ENCODE results near the gene MACROD1. TPM values are rescaled to one million over a fixed set of nuclear protein-coding genes. Genes with fewer than 3 reads are reported as not detected.
"Not testable (repeated sequence)": the region's sequence is repeated elsewhere in the genome, so short reads cannot be mapped to it uniquely, and the experiment has no call there.

The MACROD1 gene
- total RNA-seq, 1 donor from 2014 or later, result 26.7 TPM

DNA sequence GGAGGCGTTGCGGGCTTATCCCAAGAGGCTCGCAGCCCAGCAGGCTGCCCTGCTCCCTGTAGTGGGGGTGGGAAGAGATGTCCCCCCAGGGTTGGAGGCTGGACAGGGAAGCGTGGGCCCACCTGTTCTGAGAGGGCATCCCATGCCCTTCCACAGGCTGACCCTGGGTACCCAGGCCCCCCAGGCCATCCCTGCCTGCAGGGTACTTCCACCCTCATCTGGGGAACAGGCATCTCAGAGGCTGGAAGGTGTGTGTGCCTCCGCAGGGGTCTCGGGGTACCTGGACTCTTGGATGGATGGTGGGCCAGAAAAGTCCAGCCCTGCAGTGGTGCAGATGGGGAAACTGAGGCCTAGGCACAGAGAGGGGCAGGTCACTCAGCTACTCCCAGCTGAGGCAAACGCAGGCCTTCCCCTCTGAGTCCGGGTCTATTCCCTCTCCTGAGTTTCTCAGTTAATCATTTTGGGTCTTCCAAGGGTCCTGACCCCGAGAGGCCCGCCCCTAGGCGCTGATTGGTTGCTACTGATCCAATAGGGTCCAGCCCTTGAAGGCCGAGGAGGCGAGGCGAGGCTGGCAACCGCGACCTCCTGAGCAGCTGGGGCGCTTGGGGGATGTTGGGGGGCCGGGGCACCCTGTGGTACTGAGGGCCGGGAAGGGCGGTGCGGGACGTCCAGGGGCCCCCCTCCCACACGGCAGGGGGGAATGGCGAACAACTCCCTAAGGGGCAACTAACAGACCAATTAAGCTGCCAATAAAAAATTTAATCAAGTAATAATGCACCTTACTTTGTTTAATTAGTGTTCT is 106.4 kb downstream of the MACROD1 start:
- intact Hi-C loops (cut with micrococcal nuclease), result no loop called here
- no peak for DNase-seq (ENCODE audit: low spot score)
- no peak overlapping the region for H3K27ac Mint-ChIP-seq
- H3K4me1 Mint-ChIP-seq (ENCODE audit: low read depth), result peaks cover 4% of the 10 kb centered on the region
- no peak overlapping the region for H3K4me3 Mint-ChIP-seq (ENCODE audit: low read depth)
- no peaks in the 10 kb centered on the region for H3K9me3 Mint-ChIP-seq
- H3K27me3 Mint-ChIP-seq (ENCODE audit: low read depth), result peaks cover 14% of the 10 kb centered on the region
- no peaks in the 10 kb centered on the region for H3K36me3 Mint-ChIP-seq (ENCODE audit: low read depth)

DNA sequence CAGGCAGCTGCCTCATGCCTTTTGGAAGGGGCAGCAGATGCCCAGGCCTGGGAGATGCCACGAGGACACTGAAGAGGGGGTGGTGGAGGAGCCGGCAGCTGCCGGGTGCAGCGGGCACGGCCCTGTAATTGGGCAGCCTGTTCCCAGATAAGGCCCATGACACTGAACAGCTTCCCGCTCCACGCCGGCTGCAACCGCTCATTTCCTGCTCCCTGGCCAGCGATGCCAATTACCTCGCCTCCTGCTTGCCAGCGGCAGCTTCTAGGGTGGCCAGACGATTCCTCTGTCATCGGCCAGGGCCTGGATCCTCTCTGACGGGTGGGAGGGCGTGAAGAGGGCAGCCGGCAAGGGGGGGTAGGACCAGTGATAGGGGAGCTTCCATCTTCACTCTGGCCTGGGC is 107.4 kb downstream of the MACROD1 start:
- Mint-ChIP-seq H3K27ac (no peak overlapping the region), H3K4me1 (ENCODE audit: low read depth) (peaks cover 4% of the 10 kb centered on the region), H3K4me3 (ENCODE audit: low read depth) (no peak overlapping the region), H3K9me3 (no peaks in the 10 kb centered on the region), H3K27me3 (ENCODE audit: low read depth) (peaks cover 14% of the 10 kb centered on the region), H3K36me3 (ENCODE audit: low read depth) (no peaks in the 10 kb centered on the region)
- DNase-seq (ENCODE audit: low spot score), result no peak
- intact Hi-C loops (cut with micrococcal nuclease), result no loop called here

DNA sequence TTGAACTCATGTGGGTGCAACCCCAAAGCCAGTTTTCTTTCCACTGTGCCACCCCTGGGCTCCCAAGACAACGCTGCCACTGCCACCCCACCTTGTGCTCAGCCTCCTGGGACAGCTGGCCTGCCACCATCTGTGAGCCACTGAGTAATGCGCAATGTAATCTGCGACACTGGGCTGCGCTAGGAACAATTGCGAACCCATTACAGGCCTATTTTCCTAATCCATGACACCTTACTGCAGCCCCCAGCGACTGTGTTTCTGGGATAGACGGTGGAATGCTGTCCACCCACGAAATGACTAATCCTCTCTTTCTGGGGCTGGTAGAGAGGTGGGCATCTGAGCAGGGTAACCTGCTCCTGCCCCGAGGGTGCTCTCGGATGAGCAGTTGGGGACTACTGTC is 108.0 kb downstream of the MACROD1 start:
- H3K4me1 Mint-ChIP-seq (ENCODE audit: low read depth), result peaks cover 4% of the 10 kb centered on the region
- no peak for DNase-seq (ENCODE audit: low spot score)
- no peak overlapping the region for H3K4me3 Mint-ChIP-seq (ENCODE audit: low read depth)
- peaks cover 11% of the 10 kb centered on the region for H3K27me3 Mint-ChIP-seq (ENCODE audit: low read depth)
- no peak overlapping the region for H3K27ac Mint-ChIP-seq
- intact Hi-C loops (cut with micrococcal nuclease), result no loop called here
- H3K9me3 Mint-ChIP-seq, result no peaks in the 10 kb centered on the region
- H3K36me3 Mint-ChIP-seq (ENCODE audit: low read depth), result no peaks in the 10 kb centered on the region

DNA sequence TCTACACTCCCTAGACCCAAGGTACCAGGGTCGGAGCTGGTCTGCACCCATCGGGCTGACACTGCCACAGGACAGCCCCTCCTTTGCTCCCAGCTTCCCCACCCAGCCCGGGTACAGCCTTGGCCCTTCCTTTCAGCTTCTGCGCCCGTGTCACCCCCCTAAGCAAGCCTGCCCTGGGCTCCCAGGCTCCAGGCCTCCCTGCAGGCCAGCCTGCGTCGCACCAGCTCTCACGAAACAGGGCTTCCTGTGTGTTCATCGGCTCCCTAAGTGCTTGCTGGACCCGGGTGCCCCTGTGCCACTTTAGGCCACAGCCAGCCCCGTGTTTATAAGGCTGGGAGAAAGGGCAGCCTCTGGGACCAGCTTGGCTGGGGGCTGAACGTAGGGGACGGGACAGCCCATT is 109.1 kb downstream of the MACROD1 start:
- no peak for DNase-seq (ENCODE audit: low spot score)
- peaks cover 6% of the 10 kb centered on the region for H3K27me3 Mint-ChIP-seq (ENCODE audit: low read depth)
- H3K4me3 Mint-ChIP-seq (ENCODE audit: low read depth), result no peak overlapping the region
- H3K27ac Mint-ChIP-seq, result no peak overlapping the region
- H3K36me3 Mint-ChIP-seq (ENCODE audit: low read depth), result no peaks in the 10 kb centered on the region
- intact Hi-C loops (cut with micrococcal nuclease), result no loop called here
- no peaks in the 10 kb centered on the region for H3K9me3 Mint-ChIP-seq
- peaks cover 4% of the 10 kb centered on the region for H3K4me1 Mint-ChIP-seq (ENCODE audit: low read depth)

DNA sequence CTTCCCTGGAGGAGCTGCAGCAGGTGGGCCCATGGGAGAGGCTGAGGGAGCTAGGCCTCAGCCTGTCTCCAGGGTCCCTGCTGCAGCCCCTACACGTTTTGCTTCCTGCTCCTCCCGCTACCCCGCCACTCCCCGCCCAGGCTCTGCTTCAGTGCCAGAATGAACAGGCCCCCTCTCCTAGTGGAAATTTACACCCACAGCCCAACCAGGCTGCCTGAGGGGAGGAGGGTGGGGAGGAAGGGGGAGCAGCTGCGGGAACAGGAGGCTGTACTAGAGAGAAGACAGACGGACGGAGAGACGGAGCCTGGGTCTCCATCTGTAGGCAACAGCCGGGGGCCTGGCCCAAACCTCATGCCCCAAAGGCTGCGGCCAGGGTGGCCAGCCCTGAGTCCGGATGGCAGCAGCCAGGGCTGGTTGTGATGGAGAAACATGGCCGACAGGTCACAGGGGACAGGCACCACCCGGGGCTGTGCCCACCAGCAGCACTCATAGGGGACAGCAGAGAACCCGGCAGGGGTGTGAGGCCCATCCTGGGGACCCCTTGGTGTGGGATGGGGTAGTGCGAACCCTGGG is 109.6 kb downstream of the MACROD1 start:
- DNase-seq (ENCODE audit: low spot score), result no peak
- Mint-ChIP-seq H3K4me3 (ENCODE audit: low read depth) (no peak overlapping the region), H3K4me1 (ENCODE audit: low read depth) (peaks cover 4% of the 10 kb centered on the region), H3K27me3 (ENCODE audit: low read depth) (peaks cover 5% of the 10 kb centered on the region), H3K9me3 (no peaks in the 10 kb centered on the region), H3K27ac (no peak overlapping the region), H3K36me3 (ENCODE audit: low read depth) (no peaks in the 10 kb centered on the region)
- intact Hi-C loops (cut with micrococcal nuclease), result no loop called here

DNA sequence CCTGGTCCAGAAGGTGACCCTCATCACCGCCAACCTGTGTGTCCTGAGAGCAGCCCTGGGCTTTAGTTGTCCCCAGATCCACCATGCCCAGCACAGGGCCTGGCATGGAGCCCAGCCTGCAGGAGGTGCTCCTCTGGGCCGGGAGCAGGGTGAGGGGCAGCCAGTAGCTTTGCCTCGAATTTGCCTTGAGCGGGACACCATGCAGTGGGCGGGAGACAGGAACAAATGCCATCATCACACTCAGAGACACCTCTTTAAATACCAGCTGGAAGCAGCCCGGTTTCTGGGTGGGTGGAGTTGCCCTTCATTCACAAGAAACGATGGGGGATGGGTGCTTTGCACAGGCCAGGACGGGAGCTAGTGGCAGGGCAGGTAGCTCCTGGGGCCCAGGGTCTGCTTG is 110.8 kb downstream of the MACROD1 start:
- intact Hi-C loops (cut with micrococcal nuclease), result no loop called here
- no peak overlapping the region for H3K27ac Mint-ChIP-seq
- H3K9me3 Mint-ChIP-seq, result no peaks in the 10 kb centered on the region
- no peaks in the 10 kb centered on the region for H3K36me3 Mint-ChIP-seq (ENCODE audit: low read depth)
- no peak for DNase-seq (ENCODE audit: low spot score)
- H3K4me3 Mint-ChIP-seq (ENCODE audit: low read depth), result no peak overlapping the region
- H3K27me3 Mint-ChIP-seq (ENCODE audit: low read depth), result no peaks in the 10 kb centered on the region
- H3K4me1 Mint-ChIP-seq (ENCODE audit: low read depth), result no peaks in the 10 kb centered on the region

DNA sequence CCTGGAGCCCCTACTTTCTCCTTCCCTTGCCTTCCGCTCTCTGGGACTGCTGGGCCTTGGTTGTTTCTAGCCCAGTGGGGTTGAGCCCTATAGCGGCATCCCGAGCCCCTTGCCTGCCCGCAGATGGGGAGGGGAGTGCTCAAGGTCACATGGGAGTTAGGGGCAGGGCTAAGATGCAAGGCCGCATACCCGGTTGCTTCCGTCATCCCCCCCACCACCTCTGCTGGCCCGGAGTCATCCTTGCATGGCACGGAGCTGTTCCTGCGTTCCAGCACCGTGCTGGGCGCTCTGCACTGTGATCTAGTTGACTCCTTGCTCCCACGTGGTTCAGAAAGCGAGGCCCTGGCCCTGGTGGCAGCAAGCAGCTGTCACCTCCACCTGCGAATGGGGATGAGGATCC is 112.2 kb downstream of the MACROD1 start:
- no peak for DNase-seq (ENCODE audit: low spot score)
- Mint-ChIP-seq H3K4me1 (ENCODE audit: low read depth) (no peaks in the 10 kb centered on the region), H3K27me3 (ENCODE audit: low read depth) (no peaks in the 10 kb centered on the region), H3K9me3 (no peaks in the 10 kb centered on the region), H3K36me3 (ENCODE audit: low read depth) (no peaks in the 10 kb centered on the region), H3K4me3 (ENCODE audit: low read depth) (no peak overlapping the region), H3K27ac (no peak overlapping the region)
- intact Hi-C loops (cut with micrococcal nuclease), result no loop called here

DNA sequence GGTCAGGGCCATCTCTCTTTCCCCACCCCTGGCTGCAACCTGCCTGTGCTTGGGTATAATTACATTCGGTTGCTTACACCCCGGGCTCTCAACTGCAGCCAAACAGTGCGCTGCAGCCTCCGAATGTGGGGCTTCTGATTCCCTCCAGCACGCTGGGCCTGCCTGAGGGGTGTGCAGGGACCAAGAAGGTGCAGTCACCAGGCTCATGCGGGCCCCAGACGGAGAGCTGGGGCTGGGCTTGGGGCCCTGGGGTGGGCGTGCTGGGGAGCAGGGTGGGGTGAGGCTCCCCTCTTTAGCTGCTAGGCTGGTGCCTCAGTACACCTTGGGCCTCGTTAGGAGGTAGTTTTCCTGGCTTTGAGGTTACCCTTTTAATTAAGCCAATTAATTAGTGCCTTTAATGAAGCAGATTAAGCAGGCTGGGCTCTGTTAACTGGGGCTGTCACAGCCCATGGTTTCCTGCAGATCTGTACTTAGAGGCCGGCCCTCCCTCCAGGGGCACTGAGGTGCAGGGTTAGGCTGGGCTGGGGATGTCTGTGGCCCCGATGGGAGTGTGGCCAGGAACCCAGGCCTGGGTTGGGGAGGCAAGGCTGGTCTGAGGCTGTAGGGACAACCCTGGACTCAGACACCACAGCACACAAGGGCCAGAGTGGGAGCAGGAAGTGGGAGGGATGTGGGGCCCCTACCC is 112.8 kb downstream of the MACROD1 start:
- Mint-ChIP-seq H3K9me3 (no peaks in the 10 kb centered on the region), H3K4me1 (ENCODE audit: low read depth) (no peaks in the 10 kb centered on the region), H3K27ac (no peak overlapping the region), H3K36me3 (ENCODE audit: low read depth) (no peaks in the 10 kb centered on the region), H3K4me3 (ENCODE audit: low read depth) (no peak overlapping the region), H3K27me3 (ENCODE audit: low read depth) (no peaks in the 10 kb centered on the region)
- DNase-seq (ENCODE audit: low spot score), result no peak
- intact Hi-C loops (cut with micrococcal nuclease), result no loop called here

DNA sequence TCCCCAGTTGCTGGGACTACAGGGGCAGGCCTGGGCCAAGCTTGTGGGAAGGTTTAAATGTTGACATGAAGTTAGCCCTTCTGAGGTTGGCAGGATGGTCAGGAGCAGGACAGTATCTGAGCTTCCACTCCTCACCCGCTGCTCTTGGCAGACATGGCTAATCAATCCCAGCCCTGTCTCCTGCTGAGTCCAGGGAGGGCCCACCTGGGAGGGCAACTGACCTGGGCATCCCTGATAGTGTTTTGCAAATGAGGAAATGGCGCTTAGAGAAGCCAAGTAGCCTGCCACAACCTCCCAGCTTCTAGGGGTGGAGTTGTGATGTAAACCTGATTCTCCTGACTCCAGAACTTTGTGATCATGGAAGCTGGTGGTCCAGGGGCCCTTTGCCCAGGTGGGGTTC is 113.5 kb downstream of the MACROD1 start:
- Mint-ChIP-seq H3K27ac (no peak overlapping the region), H3K9me3 (no peaks in the 10 kb centered on the region), H3K4me3 (ENCODE audit: low read depth) (no peak overlapping the region), H3K27me3 (ENCODE audit: low read depth) (no peaks in the 10 kb centered on the region), H3K4me1 (ENCODE audit: low read depth) (no peaks in the 10 kb centered on the region), H3K36me3 (ENCODE audit: low read depth) (no peaks in the 10 kb centered on the region)
- intact Hi-C loops (cut with micrococcal nuclease), result no loop called here
- no peak for DNase-seq (ENCODE audit: low spot score)

DNA sequence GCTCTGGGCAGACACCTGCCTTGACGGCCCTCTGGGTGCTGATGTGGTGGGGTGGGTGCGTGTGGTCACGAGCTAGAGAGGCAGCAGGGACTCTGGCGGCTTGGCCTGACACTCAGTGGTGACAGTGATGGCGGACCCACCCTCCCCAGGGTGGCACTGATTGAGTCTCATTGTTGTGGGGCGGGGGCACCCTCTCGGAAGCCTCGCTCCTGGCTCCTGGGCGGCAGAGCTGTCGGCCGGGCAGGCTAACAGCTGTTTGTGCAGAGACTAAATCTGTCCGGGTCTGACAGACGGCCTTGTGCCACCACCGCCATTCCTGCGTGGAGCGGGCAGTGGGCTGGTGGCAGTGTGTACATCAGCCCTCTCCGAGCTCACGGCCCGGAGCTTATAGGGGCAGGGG is 114.6 kb downstream of the MACROD1 start:
- no peaks in the 10 kb centered on the region for H3K36me3 Mint-ChIP-seq (ENCODE audit: low read depth)
- H3K4me1 Mint-ChIP-seq (ENCODE audit: low read depth), result no peaks in the 10 kb centered on the region
- H3K4me3 Mint-ChIP-seq (ENCODE audit: low read depth), result no peak overlapping the region
- no peaks in the 10 kb centered on the region for H3K9me3 Mint-ChIP-seq
- no peaks in the 10 kb centered on the region for H3K27me3 Mint-ChIP-seq (ENCODE audit: low read depth)
- no peak for DNase-seq (ENCODE audit: low spot score)
- intact Hi-C loops (cut with micrococcal nuclease), result no loop called here
- H3K27ac Mint-ChIP-seq, result no peak overlapping the region

DNA sequence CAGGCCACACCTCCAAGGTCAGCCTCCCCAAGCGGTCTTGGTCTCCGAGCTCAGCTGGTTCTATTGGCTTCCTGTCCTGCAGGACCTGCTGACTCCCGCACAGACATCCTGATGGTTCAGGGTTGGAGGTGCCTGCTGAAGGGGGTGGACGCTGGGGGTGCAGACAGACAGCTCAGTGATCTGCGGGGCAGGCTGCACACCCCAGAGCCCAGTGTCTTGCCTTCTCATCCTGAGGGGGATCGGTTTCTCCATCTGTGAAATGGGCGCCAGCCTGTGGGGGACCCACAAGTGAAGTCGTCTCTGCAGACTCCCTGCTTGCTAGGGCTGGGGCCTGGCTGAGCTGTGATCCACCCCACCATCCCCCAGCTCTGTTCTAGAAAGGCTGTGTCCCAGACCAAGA is 116.4 kb downstream of the MACROD1 start:
- no peaks in the 10 kb centered on the region for H3K36me3 Mint-ChIP-seq (ENCODE audit: low read depth)
- H3K27me3 Mint-ChIP-seq (ENCODE audit: low read depth), result no peaks in the 10 kb centered on the region
- no peak overlapping the region for H3K4me3 Mint-ChIP-seq (ENCODE audit: low read depth)
- no peaks in the 10 kb centered on the region for H3K4me1 Mint-ChIP-seq (ENCODE audit: low read depth)
- H3K27ac Mint-ChIP-seq, result no peak overlapping the region
- H3K9me3 Mint-ChIP-seq, result no peaks in the 10 kb centered on the region
- intact Hi-C loops (cut with micrococcal nuclease), result no loop called here
- no peak for DNase-seq (ENCODE audit: low spot score)

DNA sequence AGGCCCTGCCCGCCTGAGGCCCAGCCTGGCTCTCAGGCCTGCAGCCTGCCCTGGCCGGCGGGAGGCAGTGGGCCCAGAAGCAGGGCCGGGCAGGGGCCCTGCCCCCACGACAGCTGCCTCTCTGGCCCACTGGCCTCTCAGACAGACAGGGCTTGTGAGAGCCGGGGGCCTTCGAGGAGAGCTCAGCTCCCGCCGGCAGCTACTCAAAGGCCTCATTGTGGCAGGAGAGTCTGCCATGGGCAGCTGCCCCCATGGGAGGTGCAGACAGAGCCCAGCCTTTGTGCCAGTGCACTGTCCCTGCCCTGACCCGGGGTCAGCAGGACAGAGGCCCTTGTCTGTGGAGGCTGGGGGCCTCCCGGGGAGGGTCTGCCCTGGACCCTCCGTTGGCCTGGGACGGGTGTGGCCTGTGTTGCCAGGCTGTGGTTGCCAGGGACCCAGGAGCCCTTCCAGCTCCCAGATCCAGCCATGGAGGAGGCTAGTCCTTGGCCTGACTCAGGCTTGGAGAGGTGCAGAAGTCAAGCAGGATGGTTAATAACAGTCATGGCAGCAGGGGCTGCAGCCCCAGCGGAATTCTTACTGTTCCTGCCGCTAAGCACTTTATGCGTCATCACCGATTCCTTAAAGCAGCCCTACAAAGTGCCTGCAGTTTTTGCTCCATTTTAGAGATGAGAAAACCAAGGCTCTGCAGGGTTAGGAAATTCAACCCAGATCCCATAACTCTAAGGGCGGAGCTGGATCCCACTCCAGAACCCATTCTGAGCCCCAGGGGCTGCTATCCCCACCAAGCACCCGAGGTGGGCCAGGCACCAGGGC is 117.7 kb downstream of the MACROD1 start:
- intact Hi-C loops (cut with micrococcal nuclease), result no loop called here
- H3K36me3 Mint-ChIP-seq (ENCODE audit: low read depth), result no peaks in the 10 kb centered on the region
- H3K4me1 Mint-ChIP-seq (ENCODE audit: low read depth), result no peaks in the 10 kb centered on the region
- H3K4me3 Mint-ChIP-seq (ENCODE audit: low read depth), result no peak overlapping the region
- no peak overlapping the region for H3K27ac Mint-ChIP-seq
- no peaks in the 10 kb centered on the region for H3K9me3 Mint-ChIP-seq
- DNase-seq (ENCODE audit: low spot score), result no peak
- H3K27me3 Mint-ChIP-seq (ENCODE audit: low read depth), result no peaks in the 10 kb centered on the region

DNA sequence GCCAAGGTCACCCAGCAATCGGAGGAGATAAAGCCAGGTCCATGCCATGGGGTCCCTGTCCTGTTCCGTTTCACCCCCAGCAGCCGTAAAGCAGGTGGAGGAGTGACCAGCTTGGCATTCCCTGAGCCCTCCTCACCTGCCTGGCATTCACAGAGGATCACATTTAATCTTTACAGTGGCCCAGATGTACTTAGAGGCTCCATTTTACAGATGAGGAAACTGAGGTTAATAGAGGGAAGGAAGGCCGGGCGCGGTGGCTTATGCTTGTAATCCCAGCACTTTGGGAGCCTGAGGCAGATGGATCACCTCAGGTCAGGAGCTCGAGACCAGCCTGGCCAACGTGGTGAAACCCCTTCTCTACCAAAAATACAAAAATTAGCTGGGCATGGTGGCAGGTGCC is 118.5 kb downstream of the MACROD1 start:
- intact Hi-C loops (cut with micrococcal nuclease); DNase-seq (ENCODE audit: low spot score); H3K9me3 Mint-ChIP-seq; H3K4me1 Mint-ChIP-seq (ENCODE audit: low read depth); H3K27me3 Mint-ChIP-seq (ENCODE audit: low read depth); H3K36me3 Mint-ChIP-seq (ENCODE audit: low read depth); H3K4me3 Mint-ChIP-seq (ENCODE audit: low read depth); H3K27ac Mint-ChIP-seq: not testable (repeated sequence)

Data from activated T-helper 2 cell treated with anti-CD3 and anti-CD28 coated beads, Interferon-gamma antibody, Interleukin-2, Interleukin-4, amounts not matched to agents 10 μg/mL and 5 μg/mL and 100 μg/mL, durations not matched to agents 14 hours and 24 hours and 36 hours (primary cell).